GM12873 (cell line): ENCODE data around the gene KLHL5.

Experiments
- TF ChIP-seq, protein P1 (sequence below): IDR thresholded peaks from 2 replicates; pipeline ENCODE4 v1.5.1; 2012; ENCODE audit warnings: low read depth, mild to moderate bottlenecking, moderate library complexity, low read length, control low read depth; ENCODE audit not compliant: insufficient read depth; ENCODE audit errors: missing control alignments

The KLHL5 gene

DNA sequence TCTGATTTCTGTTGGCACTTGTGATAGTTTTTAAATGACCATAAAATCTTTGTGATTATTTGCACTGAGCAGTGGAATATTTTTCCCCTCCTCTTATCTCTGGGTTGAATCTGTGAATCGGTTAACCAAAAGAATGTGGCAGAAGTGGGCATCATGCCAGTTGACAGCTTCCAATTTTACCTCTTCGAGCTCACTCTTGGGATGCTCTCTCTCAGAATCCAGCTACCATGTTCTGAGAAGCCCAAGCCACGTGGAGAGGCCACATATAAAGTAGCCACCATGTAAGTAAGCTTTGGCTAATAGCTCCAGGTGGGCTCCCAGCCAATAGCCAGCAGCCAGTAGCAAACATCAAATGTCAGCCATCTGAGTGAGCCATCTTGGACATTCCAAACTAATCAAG, 107.4 kb downstream of the KLHL5 start:
- TF ChIP-seq, protein P1, sequence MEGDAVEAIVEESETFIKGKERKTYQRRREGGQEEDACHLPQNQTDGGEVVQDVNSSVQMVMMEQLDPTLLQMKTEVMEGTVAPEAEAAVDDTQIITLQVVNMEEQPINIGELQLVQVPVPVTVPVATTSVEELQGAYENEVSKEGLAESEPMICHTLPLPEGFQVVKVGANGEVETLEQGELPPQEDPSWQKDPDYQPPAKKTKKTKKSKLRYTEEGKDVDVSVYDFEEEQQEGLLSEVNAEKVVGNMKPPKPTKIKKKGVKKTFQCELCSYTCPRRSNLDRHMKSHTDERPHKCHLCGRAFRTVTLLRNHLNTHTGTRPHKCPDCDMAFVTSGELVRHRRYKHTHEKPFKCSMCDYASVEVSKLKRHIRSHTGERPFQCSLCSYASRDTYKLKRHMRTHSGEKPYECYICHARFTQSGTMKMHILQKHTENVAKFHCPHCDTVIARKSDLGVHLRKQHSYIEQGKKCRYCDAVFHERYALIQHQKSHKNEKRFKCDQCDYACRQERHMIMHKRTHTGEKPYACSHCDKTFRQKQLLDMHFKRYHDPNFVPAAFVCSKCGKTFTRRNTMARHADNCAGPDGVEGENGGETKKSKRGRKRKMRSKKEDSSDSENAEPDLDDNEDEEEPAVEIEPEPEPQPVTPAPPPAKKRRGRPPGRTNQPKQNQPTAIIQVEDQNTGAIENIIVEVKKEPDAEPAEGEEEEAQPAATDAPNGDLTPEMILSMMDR, result no peak

DNA sequence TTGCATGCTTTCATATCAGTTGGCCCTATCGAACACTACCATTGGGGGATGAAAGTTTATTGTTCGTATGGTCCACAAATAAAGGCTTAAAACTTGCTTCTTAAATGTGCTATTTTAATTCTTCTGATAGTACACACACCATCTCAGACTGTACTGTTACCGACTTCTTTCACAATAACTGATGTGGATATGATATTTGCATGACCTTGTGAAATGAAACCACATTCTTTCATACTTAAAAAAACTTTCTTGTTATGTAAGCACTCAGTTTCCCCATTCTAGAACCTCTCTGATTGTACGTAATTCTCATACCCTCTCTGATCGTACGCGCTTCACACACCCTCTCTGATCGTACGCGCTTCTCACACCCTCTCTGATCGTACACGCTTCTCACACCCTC, 108.3 kb downstream of the KLHL5 start:
- TF ChIP-seq, protein P1, result no peak
